ENCODE results near the gene NT5C3A. TPM values are rescaled to one million over a fixed set of nuclear protein-coding genes. Genes with fewer than 3 reads are reported as not detected.

NT5C3A gene
- total RNA-seq, 1 donor from 2014 or later = 30.9 TPM

DNA sequence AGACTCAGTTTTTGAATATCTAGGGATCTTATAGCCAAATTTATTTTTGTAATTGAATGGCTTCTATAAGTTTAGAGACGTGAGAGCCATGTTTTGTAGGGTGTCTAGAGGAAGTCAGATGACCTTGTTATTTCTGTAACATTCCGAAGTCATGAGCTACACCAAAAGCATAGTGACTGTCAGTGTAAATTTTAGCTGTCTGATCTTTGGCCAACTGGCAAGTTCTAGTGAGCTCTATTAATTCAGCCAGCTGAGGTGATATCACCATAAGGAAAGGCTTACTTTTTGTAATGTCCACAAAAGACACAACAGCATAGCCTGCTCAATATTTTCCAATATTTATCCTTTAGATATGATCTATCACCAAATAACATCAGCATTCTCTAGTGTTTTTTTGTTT is 9.9 kb upstream of the NT5C3A start:
- H3K9me3 Mint-ChIP-seq = no peaks in the 10 kb centered on the region
- DNase-seq (ENCODE audit: extremely low spot score, unreplicated experiment) = no peak
- no peak for TF ChIP-seq CTCF (conservative IDR thresholded peaks at IDR 0.05)
- H3K27me3 Mint-ChIP-seq = peaks cover 21% of the 10 kb centered on the region
- H3K4me3 Mint-ChIP-seq = no peak overlapping the region
- H3K27ac Mint-ChIP-seq = no peak overlapping the region
- H3K4me1 Mint-ChIP-seq (ENCODE audit: unreplicated experiment) = no peaks in the 10 kb centered on the region
- H3K36me3 Mint-ChIP-seq = no peaks in the 10 kb centered on the region

DNA sequence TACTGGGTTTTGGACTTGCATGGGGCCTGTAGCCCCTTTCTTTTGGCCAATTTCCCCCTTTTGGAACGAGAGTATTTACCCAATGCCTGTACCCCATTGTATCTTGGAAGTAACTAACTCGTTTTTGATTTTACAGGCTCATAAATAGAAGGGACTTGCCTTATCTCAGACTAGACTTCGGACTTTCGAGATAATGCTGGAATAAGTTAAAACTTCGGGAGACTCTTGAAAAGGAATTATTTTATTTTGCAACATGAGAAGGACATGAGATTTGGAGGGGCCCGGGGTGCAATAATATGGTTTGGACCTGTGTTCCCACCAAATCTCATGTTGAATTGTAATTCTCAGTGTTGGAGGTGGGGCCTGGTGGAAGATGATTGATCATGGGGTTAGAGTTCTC is 8.3 kb upstream of the NT5C3A start:
- H3K4me1 Mint-ChIP-seq (ENCODE audit: unreplicated experiment) = no peaks in the 10 kb centered on the region
- no peak for TF ChIP-seq CTCF (conservative IDR thresholded peaks at IDR 0.05)
- H3K27ac Mint-ChIP-seq = no peak overlapping the region
- DNase-seq (ENCODE audit: extremely low spot score, unreplicated experiment) = no peak
- H3K27me3 Mint-ChIP-seq = peaks cover 13% of the 10 kb centered on the region
- H3K4me3 Mint-ChIP-seq = no peak overlapping the region
- no peaks in the 10 kb centered on the region for H3K36me3 Mint-ChIP-seq
- H3K9me3 Mint-ChIP-seq = peaks cover 8% of the 10 kb centered on the region

DNA sequence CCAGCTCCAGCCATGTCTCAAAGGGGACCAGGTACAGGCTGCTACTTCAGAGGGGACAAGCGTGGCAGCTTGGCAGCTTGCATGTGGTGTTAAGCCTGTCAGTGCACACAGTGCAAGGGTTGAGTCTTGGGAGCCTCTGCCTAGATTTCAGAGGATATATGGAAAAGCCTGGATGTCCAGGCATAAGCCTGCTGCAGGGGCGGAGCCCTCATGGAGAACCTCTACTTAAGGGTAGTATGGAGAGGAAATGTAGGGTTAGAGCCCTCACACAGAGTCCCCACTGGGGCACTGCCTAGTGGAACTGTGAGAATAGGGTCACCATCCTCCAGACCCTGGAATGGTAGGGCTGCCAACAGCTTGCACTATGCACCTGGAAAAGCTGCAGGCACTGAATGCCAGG is 7.7 kb upstream of the NT5C3A start:
- no peak overlapping the region for H3K27ac Mint-ChIP-seq
- no peak overlapping the region for H3K4me3 Mint-ChIP-seq
- H3K9me3 Mint-ChIP-seq = peaks cover 9% of the 10 kb centered on the region
- no peaks in the 10 kb centered on the region for H3K36me3 Mint-ChIP-seq
- H3K4me1 Mint-ChIP-seq (ENCODE audit: unreplicated experiment) = no peaks in the 10 kb centered on the region
- no peak for DNase-seq (ENCODE audit: extremely low spot score, unreplicated experiment)
- peaks cover 9% of the 10 kb centered on the region for H3K27me3 Mint-ChIP-seq
- no peak for TF ChIP-seq CTCF (conservative IDR thresholded peaks at IDR 0.05)

DNA sequence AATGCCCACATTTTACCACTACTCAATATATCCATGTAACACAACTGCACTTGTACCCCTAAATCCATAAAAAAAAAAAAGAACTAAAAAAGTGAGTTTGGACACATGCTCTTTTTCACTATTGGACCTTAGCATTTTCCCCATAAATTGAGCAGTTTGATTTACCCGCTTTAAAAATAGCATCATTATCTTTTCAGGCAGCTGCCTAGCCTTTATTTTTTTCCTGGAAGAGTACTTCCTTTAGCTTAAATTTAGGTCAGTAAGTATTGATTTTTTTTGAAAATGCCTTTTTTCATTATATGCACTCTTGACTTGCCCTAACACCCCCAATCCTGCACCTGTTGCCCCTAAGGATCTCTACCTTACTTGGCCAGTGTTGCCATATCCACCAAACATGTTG is 5.3 kb upstream of the NT5C3A start:
- Mint-ChIP-seq H3K27ac (no peak overlapping the region), H3K27me3 (no peaks in the 10 kb centered on the region), H3K36me3 (no peaks in the 10 kb centered on the region), H3K4me1 (ENCODE audit: unreplicated experiment) (peaks cover 12% of the 10 kb centered on the region), H3K4me3 (no peak overlapping the region), H3K9me3 (peaks cover 17% of the 10 kb centered on the region)
- TF ChIP-seq CTCF (conservative IDR thresholded peaks at IDR 0.05) = no peak
- no peak for DNase-seq (ENCODE audit: extremely low spot score, unreplicated experiment)

DNA sequence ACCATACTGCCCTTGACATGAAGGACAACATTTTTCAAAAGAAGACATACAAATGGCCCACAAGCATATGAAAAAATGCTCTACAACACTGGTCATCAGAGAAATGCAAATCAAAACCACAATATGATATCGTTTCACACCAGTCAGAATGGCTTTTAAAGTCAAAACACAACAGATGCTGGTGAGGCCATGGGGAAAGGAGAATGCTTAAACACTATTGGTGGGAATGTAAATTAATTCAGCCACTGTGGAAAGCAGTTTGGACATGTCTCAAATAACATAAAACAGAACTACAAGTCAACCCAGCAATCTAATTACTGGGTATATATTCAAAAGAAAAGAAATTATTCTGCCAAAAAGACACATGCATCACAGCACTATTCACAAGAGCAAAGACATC is 4.2 kb upstream of the NT5C3A start:
- Mint-ChIP-seq H3K9me3 (peaks cover 17% of the 10 kb centered on the region), H3K27me3 (no peaks in the 10 kb centered on the region), H3K27ac (no peak overlapping the region), H3K36me3 (no peaks in the 10 kb centered on the region), H3K4me1 (ENCODE audit: unreplicated experiment) (peaks cover 12% of the 10 kb centered on the region), H3K4me3 (no peak overlapping the region)
- no peak for TF ChIP-seq CTCF (conservative IDR thresholded peaks at IDR 0.05)
- DNase-seq (ENCODE audit: extremely low spot score, unreplicated experiment) = no peak

DNA sequence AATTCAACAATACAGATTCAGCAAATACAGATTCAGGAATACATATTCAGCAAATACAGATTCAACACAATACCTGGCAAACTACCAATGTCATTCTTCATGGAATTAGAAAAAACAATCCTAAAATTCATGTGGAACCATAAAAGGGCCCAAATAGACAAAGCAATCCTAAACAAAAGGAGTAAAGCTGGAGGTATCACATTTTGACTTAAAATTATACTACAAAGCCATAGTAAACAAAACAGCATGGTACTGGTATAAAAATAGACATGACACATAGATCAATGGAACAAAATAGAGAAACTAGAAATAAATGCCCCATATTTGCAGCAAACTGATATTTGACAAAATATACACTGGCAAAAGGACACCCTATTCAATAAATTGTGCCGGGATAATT is 3.4 kb upstream of the NT5C3A start:
- H3K36me3 Mint-ChIP-seq = no peaks in the 10 kb centered on the region
- no peak for DNase-seq (ENCODE audit: extremely low spot score, unreplicated experiment)
- peak overlapping the region; percentile 46 for H3K4me3 Mint-ChIP-seq
- H3K9me3 Mint-ChIP-seq = peaks cover 17% of the 10 kb centered on the region
- H3K27me3 Mint-ChIP-seq = no peaks in the 10 kb centered on the region
- no peak for TF ChIP-seq CTCF (conservative IDR thresholded peaks at IDR 0.05)
- H3K27ac Mint-ChIP-seq = no peak overlapping the region
- peaks cover 12% of the 10 kb centered on the region for H3K4me1 Mint-ChIP-seq (ENCODE audit: unreplicated experiment)
